Measurements from ENCODE around the gene IL32.
"Not testable (repeated sequence)": the region's sequence is repeated elsewhere in the genome, so short reads cannot be mapped to it uniquely, and the experiment has no call there.

The IL32 gene

DNA sequence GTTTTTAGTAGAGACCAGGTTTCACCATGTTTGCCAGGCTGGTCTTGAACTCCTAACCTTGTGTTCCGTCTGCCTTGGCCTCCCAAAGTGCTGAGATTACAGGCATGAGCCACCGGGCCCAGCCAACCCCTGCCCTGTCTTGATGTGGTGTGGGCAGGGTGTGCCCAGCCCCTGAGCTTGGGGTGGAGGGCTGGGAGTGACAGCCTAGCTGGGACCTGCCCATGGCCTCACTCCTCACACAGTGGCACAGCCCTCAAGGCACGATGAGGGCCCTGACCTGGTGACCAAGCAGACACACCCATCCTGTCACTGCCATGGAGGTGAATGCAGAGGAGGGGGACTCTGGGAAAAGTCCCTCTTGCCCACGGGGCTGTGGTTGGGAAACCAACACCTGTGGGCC, 3.0 kb downstream of the IL32 start:
- no peak overlapping the region for H3K4me3 ChIP-seq (ENCODE audit: low read length)
- TF ChIP-seq CTCF (IDR thresholded peaks at IDR 0.05; ENCODE audit: insufficient read depth, low read depth, low read length, missing control alignments) = no peak
- no peak for DNase-seq (ENCODE audit: low read depth)

- DNase-seq (ENCODE audit: low read depth); H3K4me3 ChIP-seq (ENCODE audit: low read length): not testable (repeated sequence)
Measured at GRCh38 chr16:3069146-3069545, 3.7 kb downstream of the IL32 start.

DNA sequence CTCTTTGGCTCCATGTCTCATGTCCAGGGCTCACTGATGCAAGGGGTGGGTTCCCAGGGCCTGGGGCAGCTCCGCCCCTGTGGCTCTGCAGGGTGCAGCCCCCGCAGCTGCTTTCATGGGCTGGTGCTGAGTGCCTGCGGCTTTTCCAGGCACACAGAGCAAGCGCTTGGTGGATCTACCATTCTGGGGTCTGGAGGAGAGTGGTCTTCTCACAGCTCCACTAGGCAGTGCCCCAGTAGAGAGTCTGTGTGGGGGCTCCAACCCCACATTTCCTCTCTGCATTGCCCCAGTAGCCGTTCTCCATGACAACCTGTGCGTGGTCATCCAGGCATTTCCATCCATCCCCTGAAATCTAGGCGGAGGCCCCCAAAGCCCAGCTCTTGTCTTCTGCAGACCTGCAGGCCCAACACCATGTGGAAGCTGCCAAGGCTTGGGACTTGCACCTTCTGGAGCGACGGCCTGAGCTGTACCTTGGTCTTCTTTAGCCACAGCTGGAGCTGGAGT, 5.2 kb downstream of the IL32 start:
- no peak for DNase-seq (ENCODE audit: low read depth)
- no peak overlapping the region for H3K4me3 ChIP-seq (ENCODE audit: low read length)
- TF ChIP-seq CTCF (IDR thresholded peaks at IDR 0.05; ENCODE audit: insufficient read depth, low read depth, low read length, missing control alignments) = no peak

DNA sequence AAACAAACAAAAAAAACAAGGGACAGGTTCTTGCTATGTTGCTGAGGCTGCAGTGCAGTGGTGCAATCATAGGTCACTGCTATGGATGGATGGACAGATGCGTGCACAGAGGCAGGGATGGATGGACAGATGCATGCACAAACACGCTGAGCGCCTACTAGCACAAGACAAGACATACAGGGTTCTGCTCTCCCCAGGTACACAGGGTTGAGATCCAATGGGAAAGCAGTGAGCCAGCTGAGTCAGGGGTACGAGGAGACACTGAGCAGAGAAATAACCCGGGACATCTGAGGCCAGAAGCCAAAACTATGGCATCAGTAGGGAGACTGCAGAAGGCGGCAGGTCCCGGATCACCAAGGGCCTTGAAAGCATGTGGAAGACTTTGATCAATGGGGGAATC, 6.2 kb downstream of the IL32 start:
- no peak for TF ChIP-seq CTCF (IDR thresholded peaks at IDR 0.05; ENCODE audit: insufficient read depth, low read depth, low read length, missing control alignments)
- H3K4me3 ChIP-seq (ENCODE audit: low read length) = no peak overlapping the region
- DNase-seq (ENCODE audit: low read depth) = no peak

DNA sequence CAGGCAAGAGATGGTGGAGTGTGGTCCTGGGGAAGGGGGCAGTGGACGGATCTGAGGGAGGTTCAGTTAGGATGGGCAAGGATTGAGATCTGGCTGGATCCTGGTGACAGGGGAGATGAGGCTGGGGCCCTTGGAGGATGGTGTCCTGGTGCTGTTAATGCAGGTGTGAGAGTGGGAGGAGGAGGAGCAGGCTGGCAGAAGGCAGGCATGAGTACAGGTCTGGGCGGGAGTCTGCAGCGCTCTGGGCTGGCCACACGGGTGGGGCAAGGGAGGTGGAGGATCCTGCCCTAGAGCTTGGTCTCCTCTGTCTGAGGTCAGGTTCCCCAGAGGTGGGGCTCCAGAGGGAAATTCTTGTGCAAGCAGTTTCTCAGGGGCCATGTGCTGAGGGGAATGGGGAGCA, 6.7 kb downstream of the IL32 start:
- DNase-seq (ENCODE audit: low read depth); H3K4me3 ChIP-seq (ENCODE audit: low read length): not testable (repeated sequence)

DNA sequence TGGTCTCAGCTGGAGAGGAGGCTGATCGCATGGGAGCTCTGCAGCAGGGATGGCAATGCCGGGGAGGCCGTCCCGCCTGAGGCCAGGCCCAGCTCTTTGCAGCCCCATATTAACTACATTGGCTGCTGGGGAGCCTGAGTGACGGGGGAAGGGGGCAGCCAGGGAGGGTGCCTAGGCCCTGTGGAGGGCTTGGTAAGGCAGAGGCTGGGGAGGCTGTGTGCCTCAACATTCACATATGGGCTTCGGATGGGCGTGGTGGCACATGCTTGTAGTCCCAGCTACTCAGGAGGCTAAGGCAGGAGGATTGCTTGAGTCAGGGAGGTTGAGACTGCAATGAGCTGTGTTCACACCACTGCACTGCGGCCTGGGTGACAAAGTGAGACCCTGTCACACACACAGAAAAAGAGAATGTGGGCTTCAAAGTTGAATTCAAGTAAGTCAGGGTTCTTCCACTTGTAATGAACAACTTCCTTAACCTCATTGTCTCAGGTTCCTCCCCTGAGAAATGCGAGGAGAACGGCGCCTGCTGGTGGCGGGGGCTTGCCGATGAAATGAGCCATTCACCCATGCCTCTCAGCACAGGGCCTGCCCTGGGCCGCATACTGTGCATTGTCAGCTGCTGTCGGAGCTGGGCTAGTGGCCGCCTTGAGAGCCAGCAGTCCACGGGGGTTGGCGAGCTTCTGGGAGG, 7.3 kb downstream of the IL32 start:
- H3K4me3 ChIP-seq (ENCODE audit: low read length); DNase-seq (ENCODE audit: low read depth): not testable (repeated sequence)

- DNase-seq (ENCODE audit: low read depth) = no peak
- no peak overlapping the region for H3K4me3 ChIP-seq (ENCODE audit: low read length)
- no peak for TF ChIP-seq CTCF (IDR thresholded peaks at IDR 0.05; ENCODE audit: insufficient read depth, low read depth, low read length, missing control alignments)
Measured at GRCh38 chr16:3073448-3073847, 8.0 kb downstream of the IL32 start.

- TF ChIP-seq CTCF (IDR thresholded peaks at IDR 0.05; ENCODE audit: insufficient read depth, low read depth, low read length, missing control alignments) = no peak
- H3K4me3 ChIP-seq (ENCODE audit: low read length) = no peak overlapping the region
- no peak for DNase-seq (ENCODE audit: low read depth)
Measured at GRCh38 chr16:3074860-3075522, 9.6 kb downstream of the IL32 start.

Data from epithelial cell of esophagus (primary cell).